HG02884 (cell line): Measurements from ENCODE around the gene FOXA3.

Experiments
- ATAC-seq: cut with Tn5 transposase; IDR thresholded peaks from one replicate; pipeline ENCODE4 v1.9.1; 2021; ENCODE audit warnings: mild to moderate bottlenecking, moderate library complexity; ENCODE audit not compliant: unreplicated experiment

The FOXA3 gene

DNA sequence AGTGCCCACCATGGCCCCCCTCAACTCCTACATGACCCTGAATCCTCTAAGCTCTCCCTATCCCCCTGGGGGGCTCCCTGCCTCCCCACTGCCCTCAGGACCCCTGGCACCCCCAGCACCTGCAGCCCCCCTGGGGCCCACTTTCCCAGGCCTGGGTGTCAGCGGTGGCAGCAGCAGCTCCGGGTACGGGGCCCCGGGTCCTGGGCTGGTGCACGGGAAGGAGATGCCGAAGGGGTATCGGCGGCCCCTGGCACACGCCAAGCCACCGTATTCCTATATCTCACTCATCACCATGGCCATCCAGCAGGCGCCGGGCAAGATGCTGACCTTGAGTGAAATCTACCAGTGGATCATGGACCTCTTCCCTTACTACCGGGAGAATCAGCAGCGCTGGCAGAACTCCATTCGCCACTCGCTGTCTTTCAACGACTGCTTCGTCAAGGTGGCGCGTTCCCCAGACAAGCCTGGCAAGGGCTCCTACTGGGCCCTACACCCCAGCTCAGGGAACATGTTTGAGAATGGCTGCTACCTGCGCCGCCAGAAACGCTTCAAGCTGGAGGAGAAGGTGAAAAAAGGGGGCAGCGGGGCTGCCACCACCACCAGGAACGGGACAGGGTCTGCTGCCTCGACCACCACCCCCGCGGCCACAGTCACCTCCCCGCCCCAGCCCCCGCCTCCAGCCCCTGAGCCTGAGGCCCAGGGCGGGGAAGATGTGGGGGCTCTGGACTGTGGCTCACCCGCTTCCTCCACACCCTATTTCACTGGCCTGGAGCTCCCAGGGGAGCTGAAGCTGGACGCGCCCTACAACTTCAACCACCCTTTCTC, 8.2 kb downstream of the FOXA3 start:
- no peak for ATAC-seq

DNA sequence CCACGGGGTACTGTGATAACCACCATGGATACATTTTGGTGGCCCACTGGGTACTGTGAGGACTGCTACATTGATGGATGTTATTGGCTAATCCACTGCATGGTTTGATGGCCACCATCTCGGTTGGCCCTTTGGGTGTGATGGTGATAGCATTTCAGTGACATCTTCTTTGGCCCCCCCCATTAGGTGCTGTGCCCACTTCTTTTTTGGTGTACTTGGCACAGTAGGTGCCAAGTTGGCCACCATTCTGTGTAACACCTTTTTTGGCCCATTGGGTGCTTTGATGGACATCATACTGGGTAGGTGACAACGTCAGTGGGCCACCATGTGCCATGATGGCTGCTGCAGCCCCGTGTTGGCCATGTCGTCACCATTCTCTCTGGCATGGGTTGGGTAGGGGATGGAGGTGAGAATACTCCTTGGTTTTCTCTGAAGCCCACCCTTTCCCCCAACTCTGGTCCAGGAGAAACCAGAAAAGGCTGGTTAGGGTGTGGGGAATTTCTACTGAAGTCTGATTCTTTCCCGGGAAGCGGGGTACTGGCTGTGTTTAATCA, 9.2 kb downstream of the FOXA3 start:
- ATAC-seq, result no peak

DNA sequence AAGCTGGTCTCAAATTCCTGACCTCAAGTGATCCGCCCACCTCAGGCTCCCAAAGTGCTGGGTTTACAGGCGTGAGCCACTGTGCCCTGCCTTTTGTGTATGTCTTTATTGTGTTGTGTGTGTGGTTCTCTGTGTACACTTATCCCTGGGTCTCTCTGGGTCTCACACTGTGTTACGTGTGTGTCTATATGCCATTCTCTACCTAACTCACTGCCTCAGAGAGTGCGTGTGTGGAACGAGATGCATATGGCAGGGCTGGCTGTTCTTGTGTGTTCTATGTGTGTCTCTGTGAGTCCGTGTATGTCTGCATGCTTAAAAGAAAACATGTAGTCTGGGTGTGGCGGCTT, 10.5 kb downstream of the FOXA3 start:
- no peak for ATAC-seq

DNA sequence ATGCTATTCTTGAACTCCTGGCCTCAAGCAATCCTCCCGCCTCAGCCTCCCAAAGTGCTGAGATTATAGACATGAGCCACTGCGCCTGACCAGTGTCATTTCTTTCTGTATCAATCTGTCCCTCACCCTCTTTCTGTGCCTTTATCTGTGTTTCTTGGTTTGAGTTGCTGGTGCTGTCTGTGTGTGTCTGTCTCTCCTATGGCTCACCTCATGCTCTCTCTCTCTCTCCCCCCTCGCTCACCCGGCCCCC, 12.0 kb downstream of the FOXA3 start:
- no peak for ATAC-seq

DNA sequence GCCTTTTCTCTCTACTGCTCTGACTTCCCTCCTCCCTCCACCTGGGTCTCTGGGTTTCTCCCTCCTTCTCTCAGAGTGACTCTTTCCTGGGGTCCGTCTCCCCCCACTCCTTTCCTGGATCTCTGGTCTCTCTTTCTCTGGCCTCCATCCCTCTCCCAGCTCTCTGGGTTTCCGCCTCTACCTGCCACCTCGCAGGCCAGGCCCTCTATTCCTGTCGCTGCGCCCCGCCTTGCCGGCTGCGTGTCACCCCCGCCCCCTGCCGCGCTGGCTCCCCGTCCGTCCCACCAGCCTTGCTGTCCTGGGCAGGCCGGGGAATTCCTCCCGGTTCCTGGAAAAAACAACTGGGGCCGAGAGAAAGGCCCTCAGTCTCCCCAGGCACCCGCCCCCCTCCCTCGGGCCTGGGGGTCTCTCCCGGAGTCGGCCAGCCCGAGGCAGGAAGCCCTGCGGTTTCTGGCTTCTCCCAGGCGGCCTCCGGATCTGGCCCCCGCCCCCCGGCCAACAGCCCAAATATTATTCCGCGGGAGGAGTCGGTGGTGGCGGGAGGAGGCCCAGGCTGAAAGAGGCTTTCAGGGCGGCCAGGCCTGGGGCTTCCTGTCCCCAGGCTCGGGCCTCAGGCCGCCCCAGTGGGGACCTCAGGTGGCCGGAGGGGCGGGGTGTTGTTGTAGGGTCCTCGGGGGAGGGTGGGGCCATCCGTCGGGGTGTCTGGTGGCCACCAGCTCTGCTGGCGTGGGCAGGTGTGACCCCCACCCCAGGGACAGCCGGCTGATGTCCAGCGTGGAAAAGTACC, 12.5 kb downstream of the FOXA3 start:
- ATAC-seq, result no peak

DNA sequence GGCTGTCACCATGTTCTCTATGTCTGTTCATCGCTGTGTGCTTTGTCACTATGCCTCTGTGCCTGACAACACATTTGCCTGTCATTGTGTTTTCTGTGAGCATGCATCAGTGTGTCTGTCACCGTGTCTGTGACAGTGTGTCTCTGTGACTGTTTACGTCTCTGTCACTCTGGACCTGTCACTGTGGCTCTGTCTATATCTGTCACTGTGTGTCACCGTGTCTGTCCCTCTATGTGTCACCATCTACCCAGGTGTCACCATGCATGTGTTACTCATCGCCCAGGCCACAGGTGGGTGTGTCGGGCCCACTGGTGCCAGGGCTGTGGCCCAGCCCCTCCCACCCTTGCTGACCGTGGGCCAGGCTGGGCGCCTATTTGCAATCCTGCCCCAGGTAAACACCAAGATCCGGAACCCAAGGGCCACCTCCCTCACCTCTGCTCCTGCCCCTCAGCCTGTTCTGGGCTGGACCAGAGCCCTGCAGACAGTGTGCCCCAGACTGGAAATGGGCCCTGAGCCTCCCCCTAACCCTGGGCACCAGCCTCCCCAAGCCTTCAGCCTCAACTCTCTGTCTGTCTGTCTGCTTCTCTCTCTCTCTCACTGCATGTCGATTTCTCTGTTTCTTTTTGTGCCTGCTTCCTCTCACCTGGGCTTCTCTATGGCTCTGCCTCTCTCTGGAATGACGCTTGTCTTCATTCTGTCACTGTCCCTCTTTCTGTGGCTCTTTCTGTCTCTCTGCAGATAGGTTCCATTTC, 14.1 kb downstream of the FOXA3 start:
- no peak for ATAC-seq

DNA sequence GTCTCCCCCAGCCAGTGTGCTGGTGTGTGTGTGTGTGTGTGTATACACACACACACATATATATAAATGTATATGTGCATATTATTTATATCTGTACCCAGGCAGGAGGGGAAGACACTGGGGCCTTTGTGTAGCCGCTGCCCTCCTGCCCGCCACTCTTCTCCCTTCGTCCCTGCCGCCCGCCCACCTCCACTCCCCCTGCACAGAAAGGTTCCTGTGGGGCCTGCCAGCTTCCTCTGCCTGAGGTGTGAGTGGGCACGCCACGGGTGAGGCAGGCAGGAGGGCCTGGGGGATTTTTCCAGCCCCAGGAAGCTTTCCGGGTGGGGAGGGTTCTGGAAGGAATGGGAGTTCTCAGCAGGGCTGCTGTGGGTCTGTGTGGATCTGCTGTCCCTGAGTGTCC, 14.9 kb downstream of the FOXA3 start:
- ATAC-seq, result no peak

DNA sequence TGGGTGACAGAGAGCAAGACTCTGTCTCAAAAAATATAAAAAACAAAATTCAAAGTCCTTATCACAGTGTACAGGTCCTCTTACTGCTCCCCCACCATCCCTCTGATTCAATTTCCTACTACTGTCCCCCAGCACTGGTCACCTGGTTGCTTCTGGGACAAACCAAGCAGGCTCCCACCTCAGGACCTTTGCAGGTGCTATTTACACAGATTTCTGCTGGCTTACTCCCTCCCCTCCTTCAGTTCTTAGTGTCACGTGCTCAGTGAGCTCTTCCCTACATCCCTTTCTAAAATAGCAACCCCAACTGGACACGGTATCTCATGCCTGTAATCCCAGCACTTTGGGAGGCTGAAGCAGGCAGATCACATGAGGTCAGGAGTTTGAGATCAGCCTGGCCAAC, 15.8 kb downstream of the FOXA3 start:
- no peak for ATAC-seq

DNA sequence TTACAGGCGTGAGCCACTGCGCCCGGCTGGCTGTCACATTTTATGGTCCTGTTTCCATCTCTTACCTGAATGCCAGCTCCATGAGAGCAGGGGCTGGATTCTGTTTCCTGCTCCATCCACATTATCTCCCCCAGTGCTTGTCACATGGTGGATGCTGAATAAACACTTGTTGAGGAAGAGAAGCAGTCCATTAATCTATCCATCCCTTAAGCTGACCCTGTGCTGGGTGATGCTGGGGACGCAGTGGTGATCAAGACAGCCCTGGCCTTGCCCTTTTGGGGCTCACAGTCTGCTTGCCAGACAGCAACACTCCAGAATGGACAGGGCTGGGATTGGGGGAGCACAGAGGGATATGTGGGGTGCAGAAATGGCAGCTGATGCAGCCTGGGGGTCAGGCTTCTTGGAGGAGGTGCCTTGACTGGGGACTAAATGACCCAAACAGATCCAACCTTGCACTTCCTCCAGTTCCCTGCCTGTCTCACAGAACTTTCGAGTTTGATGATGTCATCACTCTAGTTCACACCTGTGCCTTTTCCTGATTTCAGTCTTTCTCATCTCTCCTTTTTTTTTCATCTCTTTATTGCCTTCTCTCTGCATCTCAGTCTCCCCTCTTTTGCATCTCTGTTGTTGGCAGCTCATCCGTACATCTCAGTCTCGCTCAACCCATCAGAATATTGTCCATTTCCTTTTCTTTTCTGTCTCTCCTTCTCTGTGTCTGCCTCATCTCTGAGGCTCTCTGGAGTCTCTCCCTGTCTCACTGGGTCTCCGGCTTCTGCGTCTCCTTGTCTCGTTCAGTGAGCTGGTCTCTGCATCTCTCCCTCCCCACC, 17.2 kb downstream of the FOXA3 start:
- ATAC-seq, result no peak

DNA sequence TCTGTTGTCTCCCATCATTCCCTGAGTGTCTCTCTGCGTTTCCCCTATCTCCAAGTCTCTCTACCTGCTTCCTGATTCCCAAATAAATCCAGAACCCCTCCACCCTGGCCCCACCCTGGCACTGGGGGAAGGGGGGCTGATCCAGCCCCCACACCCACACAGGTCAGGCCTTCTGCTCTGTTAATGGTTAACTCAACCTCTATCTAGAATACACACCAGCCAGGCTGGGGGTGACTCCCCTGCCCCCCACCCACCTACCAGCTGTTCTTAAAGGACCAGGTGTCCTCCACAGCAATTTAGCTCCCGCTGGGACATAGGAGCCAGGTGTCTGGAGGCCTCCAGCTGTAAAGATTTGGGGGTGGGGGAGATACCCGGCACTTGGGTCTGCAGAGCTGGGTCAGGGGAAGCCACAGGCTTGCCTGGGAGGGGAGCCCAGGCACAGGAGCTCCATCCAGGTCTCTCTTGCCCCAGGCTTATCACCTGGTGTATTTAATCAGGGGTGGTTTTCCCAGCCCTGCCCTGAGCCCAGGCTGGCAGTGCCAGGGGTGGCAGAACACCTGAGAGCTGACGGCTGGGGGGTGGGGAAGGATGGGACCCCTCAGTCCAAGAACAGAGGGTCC, 17.9 kb downstream of the FOXA3 start:
- no peak for ATAC-seq

DNA sequence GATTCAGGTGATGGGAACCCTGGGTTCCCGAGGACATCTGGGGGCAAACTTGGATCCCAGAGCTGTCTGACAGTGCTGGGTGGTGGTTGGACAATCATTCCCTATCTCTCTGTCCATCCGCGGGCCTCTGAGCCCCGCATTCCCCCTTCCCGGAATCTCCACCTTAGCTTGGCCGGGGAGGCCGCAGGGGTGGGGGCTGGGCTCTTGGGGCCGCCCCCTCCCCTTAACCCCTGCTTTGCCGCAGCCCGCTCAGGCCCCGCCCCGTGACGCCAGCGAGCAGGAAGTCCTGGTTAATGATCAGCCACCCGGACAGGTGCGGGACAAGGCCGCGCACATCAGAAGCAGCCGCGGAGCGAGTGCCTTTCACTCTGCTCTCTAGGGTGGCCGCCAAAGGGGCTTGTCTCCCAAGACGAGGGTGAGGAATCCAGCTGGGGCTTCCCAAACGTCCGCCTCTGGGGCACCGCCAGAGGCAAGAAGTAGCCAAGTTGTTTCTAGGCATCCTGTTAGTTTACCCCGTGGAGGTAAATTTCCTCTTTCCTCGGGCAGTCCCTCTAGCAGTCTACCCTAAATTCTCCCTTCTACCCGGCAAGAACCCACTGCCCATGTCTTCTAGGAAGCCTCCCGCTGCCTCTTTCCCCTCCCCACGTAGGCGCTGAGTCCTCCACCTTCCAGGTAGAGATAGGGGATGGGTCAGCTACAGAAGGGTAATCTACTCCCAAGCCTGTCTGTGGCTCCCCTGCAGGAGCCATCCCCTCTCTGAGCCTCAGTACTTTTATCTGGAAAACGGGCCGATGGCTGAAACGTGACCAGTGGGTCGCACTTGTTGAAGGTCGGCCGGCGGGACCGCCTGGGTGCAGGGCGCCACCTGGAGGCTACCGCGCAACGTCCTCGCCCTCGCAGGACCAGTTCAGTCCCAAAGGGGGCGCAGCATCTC, 18.8 kb downstream of the FOXA3 start:
- ATAC-seq, result no peak

DNA sequence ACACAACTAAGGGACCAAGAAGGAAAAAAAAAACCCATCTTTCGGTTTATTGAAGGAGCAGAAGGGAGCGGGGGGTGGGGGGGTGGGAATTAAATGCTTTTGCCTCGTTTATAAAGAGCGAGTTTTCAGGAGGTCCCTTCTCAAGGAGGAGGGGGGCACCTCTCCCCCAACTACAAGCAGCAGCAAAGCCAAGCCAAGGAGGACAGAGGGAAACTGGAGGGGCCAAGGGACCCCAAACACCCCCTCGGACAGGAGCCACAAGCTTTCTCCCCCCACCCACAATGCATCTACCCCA, 19.4 kb downstream of the FOXA3 start:
- ATAC-seq, result no peak

DNA sequence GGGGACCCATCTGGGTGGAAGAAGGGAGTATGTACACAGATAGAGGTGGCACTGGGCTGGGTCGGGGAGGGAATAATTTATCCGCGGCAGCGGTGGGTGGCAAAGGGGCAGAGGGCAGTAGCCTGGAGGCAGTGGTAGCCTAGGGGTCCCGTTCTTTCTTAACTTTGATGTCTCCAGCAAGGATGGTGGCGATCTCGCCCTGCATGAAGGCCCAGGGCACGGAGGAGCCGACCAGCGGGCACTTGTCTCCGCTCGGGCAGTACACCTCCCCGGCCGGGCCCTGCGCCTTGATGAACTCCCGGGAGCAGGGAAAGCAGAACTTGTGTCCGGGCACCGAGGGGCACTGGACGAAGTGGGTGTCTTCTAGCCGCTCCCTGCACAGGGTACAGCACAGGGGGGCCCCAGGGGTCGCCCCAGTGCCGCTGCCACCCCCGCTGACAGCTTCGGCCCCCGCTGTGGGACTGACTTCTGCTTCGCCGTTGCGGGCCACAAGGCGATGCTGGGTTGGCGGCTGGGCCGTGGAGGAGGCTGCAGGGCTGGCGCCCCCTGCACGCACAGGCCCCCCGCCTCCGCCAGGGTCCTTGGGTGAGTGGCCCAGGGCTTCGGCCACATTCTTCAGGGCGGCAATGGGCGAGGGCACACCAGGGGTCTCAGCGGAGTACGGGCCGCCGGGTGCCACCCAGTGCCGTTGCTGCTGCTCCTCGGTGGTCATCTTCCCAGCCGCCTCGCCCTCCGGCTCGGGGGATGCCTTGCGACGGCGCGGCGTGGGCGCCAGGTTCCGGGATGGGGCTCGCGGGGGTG, 20.0 kb downstream of the FOXA3 start:
- no peak for ATAC-seq

DNA sequence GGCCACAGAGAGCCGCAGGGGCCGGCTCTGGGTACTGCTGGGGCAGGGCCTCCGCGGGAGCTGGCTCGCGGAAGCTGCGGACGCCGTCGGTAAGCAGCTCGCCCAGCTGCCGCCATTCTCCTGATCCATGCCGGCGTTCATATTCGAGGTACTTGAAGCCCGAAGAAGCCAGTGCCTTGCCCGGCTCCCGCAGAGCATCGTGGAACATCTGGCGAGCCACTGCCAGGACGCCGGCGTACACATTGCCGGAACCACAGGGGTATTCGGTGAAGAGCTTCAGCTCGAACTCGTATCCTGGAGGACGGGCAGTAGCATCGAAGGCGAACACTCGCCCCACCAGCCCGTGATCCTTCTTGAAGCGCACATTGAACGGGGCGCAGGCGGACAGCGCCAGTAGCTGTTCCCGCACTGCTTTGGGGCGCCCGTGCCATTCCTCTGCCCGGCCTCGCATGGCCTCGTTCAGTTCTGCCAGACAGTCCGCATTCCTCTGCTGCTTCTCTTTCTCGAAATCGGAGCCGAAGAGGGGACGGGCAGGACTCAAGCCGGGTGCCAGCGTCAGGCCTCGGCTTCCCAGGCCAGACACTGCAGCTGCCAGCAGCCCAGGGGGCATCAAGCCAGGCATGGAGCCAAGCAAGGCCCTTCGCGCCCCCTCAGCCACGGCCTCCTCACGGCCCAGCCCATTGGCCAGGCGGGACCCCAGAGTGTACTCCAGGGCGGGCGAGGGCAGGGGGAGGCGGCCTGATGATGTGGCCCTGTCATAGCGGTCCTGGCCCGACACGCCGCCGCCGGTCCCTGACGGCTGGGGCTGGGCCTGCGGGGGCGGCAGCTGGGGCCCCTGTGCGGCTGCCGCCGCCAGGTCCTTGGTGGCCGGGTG, 20.8 kb downstream of the FOXA3 start:
- ATAC-seq, result peak; percentile 3

DNA sequence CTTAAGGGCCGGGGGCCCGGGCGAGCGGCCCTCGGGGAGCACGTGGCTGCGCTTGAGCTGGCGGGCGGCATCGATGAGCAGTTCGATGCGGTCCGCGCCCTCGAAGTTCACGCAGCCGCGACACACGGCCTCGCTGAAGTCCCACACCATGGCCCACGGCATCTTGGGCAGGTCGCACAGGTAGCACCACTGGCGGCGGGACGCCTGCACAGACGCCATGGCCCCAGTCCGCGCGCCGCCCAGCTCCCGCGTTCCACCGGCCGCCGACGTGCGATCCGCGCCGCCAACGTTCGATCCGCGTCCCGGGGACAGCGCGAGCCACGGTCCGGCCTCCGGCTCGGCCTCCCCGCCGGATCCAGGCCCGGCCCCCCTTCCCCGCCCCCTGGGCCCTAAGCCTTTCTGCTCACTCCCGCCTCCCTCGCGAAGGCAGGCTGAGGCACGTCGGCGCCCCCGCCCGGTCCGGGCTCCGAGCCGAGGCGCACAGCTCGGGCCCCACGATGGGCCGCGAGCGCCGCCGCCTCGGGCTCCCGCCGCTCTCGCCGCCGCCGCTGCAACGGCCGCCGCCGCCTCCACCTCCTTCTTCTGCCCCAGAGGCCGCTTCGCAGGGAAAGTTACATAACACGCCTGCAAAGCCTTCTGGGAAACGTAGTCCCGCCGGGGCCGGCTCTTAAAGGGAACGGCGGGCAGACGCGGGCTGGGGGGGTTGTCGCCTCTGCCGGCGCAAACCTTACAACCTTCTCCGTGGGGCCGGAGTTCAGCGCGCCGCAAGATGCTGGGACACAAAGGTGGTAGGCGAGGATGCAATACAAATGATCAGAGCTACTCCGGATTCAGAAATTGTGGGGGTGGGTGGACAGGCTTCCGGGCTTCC, 21.7 kb downstream of the FOXA3 start, which contains the start of gene IRF2BP1:
Gene IRF2BP1 (minus strand): TSS at position 586 of the 871 bp plus-strand sequence. CDS start 367 bp downstream, at position 219.
- peak; percentile 42 for ATAC-seq

DNA sequence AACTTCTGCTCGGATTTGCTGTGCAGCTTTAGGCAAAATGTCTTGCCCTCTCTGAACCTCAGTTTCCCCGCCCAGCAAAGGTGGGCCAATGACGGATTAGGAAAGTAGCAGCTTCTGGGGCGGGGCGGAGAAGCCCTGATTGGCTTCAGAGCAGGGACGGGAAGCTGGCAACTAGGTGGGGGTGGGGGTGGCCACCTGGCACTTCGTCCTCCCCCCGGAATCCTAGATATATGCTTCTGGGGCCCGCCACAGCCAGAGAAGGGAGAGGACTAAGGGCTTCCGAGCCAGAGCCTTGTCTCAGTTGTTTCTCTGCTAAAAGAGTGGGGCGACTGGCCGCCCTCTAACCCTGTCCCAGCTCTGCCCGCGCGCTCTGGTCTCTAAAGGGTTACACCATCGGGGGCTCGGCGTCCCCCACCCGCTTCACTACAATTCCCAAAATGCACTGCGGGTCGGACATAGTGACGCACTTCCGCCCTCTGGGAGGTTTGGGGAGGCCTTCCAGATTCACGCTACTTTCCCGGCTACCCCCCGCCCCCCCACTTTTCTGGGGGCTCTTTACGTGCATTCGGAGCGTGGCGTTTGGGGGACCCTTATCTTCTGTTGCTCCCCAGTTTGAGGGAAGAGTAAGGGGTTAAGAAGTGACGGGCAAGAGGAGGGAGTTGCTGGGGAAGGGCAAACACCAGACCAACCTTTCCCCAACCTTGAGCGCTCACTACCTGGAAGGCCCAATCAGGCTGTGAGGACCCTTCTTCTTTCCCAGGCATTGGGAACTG, 22.5 kb downstream of the FOXA3 start:
- ATAC-seq, result peak; percentile 48
